ENCODE results near the gene BPIFA1.

The BPIFA1 gene

GRCh38 chr20:33278700-33279099, 42.9 kb downstream of the BPIFA1 start:
- no peak overlapping the region for H3K4me3 ChIP-seq (ENCODE audit: insufficient read depth, low read length, poor library complexity, severe bottlenecking)
- H4K20me1 ChIP-seq (ENCODE audit: low read depth, low read length), result no peaks in the 10 kb centered on the region
- H3K4me2 ChIP-seq (ENCODE audit: low read depth, low read length, poor library complexity, severe bottlenecking), result no peak overlapping the region
- H3K27me3 ChIP-seq (ENCODE audit: low read length), result no peaks in the 10 kb centered on the region
- H3K9me3 ChIP-seq (ENCODE audit: insufficient read depth, low read length), result no peaks in the 10 kb centered on the region
- no peaks in the 10 kb centered on the region for H3K36me3 ChIP-seq (ENCODE audit: low read length)
- H3F3A ChIP-seq (ENCODE audit: insufficient read depth), result no peaks in the 10 kb centered on the region
- H2AFZ ChIP-seq (ENCODE audit: low read depth, low read length, severe bottlenecking), result no peak overlapping the region
- no peaks in the 10 kb centered on the region for H3K79me2 ChIP-seq (ENCODE audit: insufficient read depth, low read length)
- no peaks in the 10 kb centered on the region for H3K9me2 ChIP-seq (replicated peaks; ENCODE audit: insufficient read depth, low read length)
- TF ChIP-seq EZH2phosphoT487 (conservative IDR thresholded peaks at IDR 0.05; ENCODE audit: low read length), result no peak
- TF ChIP-seq, protein P1, sequence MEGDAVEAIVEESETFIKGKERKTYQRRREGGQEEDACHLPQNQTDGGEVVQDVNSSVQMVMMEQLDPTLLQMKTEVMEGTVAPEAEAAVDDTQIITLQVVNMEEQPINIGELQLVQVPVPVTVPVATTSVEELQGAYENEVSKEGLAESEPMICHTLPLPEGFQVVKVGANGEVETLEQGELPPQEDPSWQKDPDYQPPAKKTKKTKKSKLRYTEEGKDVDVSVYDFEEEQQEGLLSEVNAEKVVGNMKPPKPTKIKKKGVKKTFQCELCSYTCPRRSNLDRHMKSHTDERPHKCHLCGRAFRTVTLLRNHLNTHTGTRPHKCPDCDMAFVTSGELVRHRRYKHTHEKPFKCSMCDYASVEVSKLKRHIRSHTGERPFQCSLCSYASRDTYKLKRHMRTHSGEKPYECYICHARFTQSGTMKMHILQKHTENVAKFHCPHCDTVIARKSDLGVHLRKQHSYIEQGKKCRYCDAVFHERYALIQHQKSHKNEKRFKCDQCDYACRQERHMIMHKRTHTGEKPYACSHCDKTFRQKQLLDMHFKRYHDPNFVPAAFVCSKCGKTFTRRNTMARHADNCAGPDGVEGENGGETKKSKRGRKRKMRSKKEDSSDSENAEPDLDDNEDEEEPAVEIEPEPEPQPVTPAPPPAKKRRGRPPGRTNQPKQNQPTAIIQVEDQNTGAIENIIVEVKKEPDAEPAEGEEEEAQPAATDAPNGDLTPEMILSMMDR (IDR thresholded peaks at IDR 0.05; ENCODE audit: insufficient read depth, low read length, poor library complexity, severe bottlenecking), result no peak
- no peak overlapping the region for H3K9ac ChIP-seq (ENCODE audit: low read length)
- H3K27ac ChIP-seq (ENCODE audit: low read depth, low read length), result no peak overlapping the region

GRCh38 chr20:33279261-33279910, 43.6 kb downstream of the BPIFA1 start:
- H3K27ac ChIP-seq (ENCODE audit: low read depth, low read length), result no peak overlapping the region
- TF ChIP-seq EZH2phosphoT487 (conservative IDR thresholded peaks at IDR 0.05; ENCODE audit: low read length), result no peak
- TF ChIP-seq, protein P1 (IDR thresholded peaks at IDR 0.05; ENCODE audit: insufficient read depth, low read length, poor library complexity, severe bottlenecking), result no peak
- no peaks in the 10 kb centered on the region for H3K36me3 ChIP-seq (ENCODE audit: low read length)
- no peak overlapping the region for H3K4me3 ChIP-seq (ENCODE audit: insufficient read depth, low read length, poor library complexity, severe bottlenecking)
- no peaks in the 10 kb centered on the region for H3K79me2 ChIP-seq (ENCODE audit: insufficient read depth, low read length)
- no peak overlapping the region for H3K9ac ChIP-seq (ENCODE audit: low read length)
- no peaks in the 10 kb centered on the region for H3F3A ChIP-seq (ENCODE audit: insufficient read depth)
- no peak overlapping the region for H3K4me2 ChIP-seq (ENCODE audit: low read depth, low read length, poor library complexity, severe bottlenecking)
- no peaks in the 10 kb centered on the region for H4K20me1 ChIP-seq (ENCODE audit: low read depth, low read length)
- no peaks in the 10 kb centered on the region for H3K9me2 ChIP-seq (replicated peaks; ENCODE audit: insufficient read depth, low read length)
- H3K27me3 ChIP-seq (ENCODE audit: low read length), result no peaks in the 10 kb centered on the region
- H3K9me3 ChIP-seq (ENCODE audit: insufficient read depth, low read length), result no peaks in the 10 kb centered on the region
- no peak overlapping the region for H2AFZ ChIP-seq (ENCODE audit: low read depth, low read length, severe bottlenecking)

DNA sequence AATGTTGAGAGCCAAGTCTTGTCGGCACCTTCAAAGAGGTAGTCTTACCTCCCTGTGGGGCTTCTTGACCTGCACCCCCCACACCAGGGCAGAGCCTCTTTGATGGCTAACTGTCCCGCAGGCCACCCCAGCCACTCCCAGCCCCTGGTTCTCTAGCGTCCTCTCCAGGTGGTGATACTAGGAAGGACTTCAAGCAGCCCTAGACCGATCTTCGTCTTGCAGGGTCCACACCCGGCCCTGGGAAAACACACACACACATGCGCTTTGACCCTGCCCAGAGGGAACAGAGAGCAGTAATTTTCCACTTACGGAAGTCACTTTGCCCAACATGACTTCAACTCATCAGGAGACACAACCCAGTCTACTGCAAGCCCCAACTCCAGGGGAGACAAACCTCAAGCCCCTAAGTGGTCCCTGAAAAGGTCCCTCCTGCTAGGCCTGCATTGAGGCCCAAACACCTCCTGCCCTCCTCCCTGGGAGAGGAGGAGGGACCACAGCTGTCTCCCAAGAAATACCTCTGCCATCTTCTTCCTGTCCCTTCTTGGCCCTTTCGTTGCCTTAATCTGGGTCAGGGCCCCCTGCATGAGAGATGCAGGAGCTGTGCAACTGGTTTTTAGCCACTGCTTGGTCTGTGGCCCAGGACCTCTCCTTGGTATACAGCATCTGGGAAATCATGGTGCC, 44.3 kb downstream of the BPIFA1 start:
- TF ChIP-seq EZH2phosphoT487 (conservative IDR thresholded peaks at IDR 0.05; ENCODE audit: low read length), result no peak
- TF ChIP-seq, protein P1 (IDR thresholded peaks at IDR 0.05; ENCODE audit: insufficient read depth, low read length, poor library complexity, severe bottlenecking), result no peak
- Histone ChIP-seq H4K20me1 (ENCODE audit: low read depth, low read length) (no peaks in the 10 kb centered on the region), H3K9ac (ENCODE audit: low read length) (no peak overlapping the region), H3K9me2 (replicated peaks; ENCODE audit: insufficient read depth, low read length) (no peaks in the 10 kb centered on the region), H3K36me3 (ENCODE audit: low read length) (no peaks in the 10 kb centered on the region), H3K4me2 (ENCODE audit: low read depth, low read length, poor library complexity, severe bottlenecking) (no peak overlapping the region), H2AFZ (ENCODE audit: low read depth, low read length, severe bottlenecking) (no peak overlapping the region), H3F3A (ENCODE audit: insufficient read depth) (no peaks in the 10 kb centered on the region), H3K4me3 (ENCODE audit: insufficient read depth, low read length, poor library complexity, severe bottlenecking) (no peak overlapping the region), H3K79me2 (ENCODE audit: insufficient read depth, low read length) (no peaks in the 10 kb centered on the region), H3K27ac (ENCODE audit: low read depth, low read length) (no peak overlapping the region), H3K9me3 (ENCODE audit: insufficient read depth, low read length) (no peaks in the 10 kb centered on the region), H3K27me3 (ENCODE audit: low read length) (no peaks in the 10 kb centered on the region)

All from SU-DHL-6 (cell line).